Measurements from ENCODE around the gene CNKSR3. TPM values are rescaled to one million over a fixed set of nuclear protein-coding genes. Genes with fewer than 3 reads are reported as not detected.
"Not testable (repeated sequence)": the region's sequence is repeated elsewhere in the genome, so short reads cannot be mapped to it uniquely, and the experiment has no call there.

CNKSR3 gene
- total RNA-seq, 2 donors from 2014 or later = 13.0 to 14.3 TPM

GRCh38 chr6:154534531-154534930, 24.0 kb upstream of the CNKSR3 start:
- no peak for DNase-seq (ENCODE audit: low spot score)
- intact Hi-C loops (cut with DNase I) = no loop called here

- no peak for DNase-seq (ENCODE audit: low spot score)
- intact Hi-C loops (cut with DNase I) = no loop called here
These were observed 21.9 kb upstream of the CNKSR3 start for GRCh38 chr6:154532426-154532825.

GRCh38 chr6:154529957-154530356, 19.5 kb upstream of the CNKSR3 start:
- intact Hi-C loops (cut with DNase I) = no loop called here
- no peak for DNase-seq (ENCODE audit: low spot score)

- intact Hi-C loops (cut with DNase I) = no loop called here
- no peak for DNase-seq (ENCODE audit: low spot score)
These were observed 17.9 kb upstream of the CNKSR3 start for GRCh38 chr6:154528310-154528915.

- intact Hi-C loops (cut with DNase I) = no loop called here
- no peak for DNase-seq (ENCODE audit: low spot score)
These were observed 16.5 kb upstream of the CNKSR3 start for GRCh38 chr6:154526996-154527395.

- DNase-seq (ENCODE audit: low spot score) = no peak
- intact Hi-C loops (cut with DNase I) = no loop called here
These were observed 12.1 kb upstream of the CNKSR3 start for GRCh38 chr6:154522576-154522975.

GRCh38 chr6:154521412-154521811, 10.9 kb upstream of the CNKSR3 start:
- no peak for DNase-seq (ENCODE audit: low spot score)
- intact Hi-C loops (cut with DNase I) = no loop called here

GRCh38 chr6:154520280-154520679, 9.8 kb upstream of the CNKSR3 start:
- intact Hi-C loops (cut with DNase I) = no loop called here
- no peak for DNase-seq (ENCODE audit: low spot score)

GRCh38 chr6:154518396-154518795, 7.9 kb upstream of the CNKSR3 start:
- DNase-seq (ENCODE audit: low spot score) = no peak
- intact Hi-C loops (cut with DNase I) = no loop called here

GRCh38 chr6:154516276-154516675, 5.8 kb upstream of the CNKSR3 start:
- DNase-seq (ENCODE audit: low spot score) = peak; percentile 23
- intact Hi-C loops (cut with DNase I) = no loop called here

GRCh38 chr6:154515826-154516225, 5.3 kb upstream of the CNKSR3 start:
- intact Hi-C loops (cut with DNase I) = no loop called here
- no peak for DNase-seq (ENCODE audit: low spot score)

- intact Hi-C loops (cut with DNase I); DNase-seq (ENCODE audit: low spot score): not testable (repeated sequence)
These were observed 4.6 kb upstream of the CNKSR3 start for GRCh38 chr6:154515076-154515475.

- DNase-seq (ENCODE audit: low spot score) = no peak
- intact Hi-C loops (cut with DNase I) = no loop called here
These were observed 4.0 kb upstream of the CNKSR3 start for GRCh38 chr6:154514481-154514880.

GRCh38 chr6:154513601-154514320, 3.3 kb upstream of the CNKSR3 start:
- no peak for DNase-seq (ENCODE audit: low spot score)
- intact Hi-C loops (cut with DNase I) = no loop called here

- DNase-seq (ENCODE audit: low spot score) = no peak
- intact Hi-C loops (cut with DNase I) = no loop called here
These were observed 1.7 kb upstream of the CNKSR3 start for GRCh38 chr6:154512201-154512600.

GRCh38 chr6:154511791-154512190, 1.3 kb upstream of the CNKSR3 start:
- no peak for DNase-seq (ENCODE audit: low spot score)
- intact Hi-C loops (cut with DNase I) = no loop called here

GRCh38 chr6:154509421-154510143, 903 bp downstream of the CNKSR3 start:
- intact Hi-C loops (cut with DNase I) = no loop called here

GRCh38 chr6:154508573-154509375, 1.7 kb downstream of the CNKSR3 start:
- DNase-seq (ENCODE audit: low spot score) = no peak
- intact Hi-C loops (cut with DNase I) = no loop called here

More at GRCh38 chr6:154509421-154510143, 903 bp downstream of the CNKSR3 start:
- DNase-seq (ENCODE audit: low spot score) = peak; percentile 79

GRCh38 chr6:154506991-154507898, 3.2 kb downstream of the CNKSR3 start:
- DNase-seq (ENCODE audit: low spot score) = no peak
- intact Hi-C loops (cut with DNase I) = no loop called here
